ENCODE measurements around the gene WDPCP. TPM values are rescaled to one million over a fixed set of nuclear protein-coding genes. Genes with fewer than 3 reads are reported as not detected.

The WDPCP gene
- total and polyA plus RNA-seq, 4 donors, result 1.1 to 7.6 (median 2.7) TPM

- TF ChIP-seq, protein P1, sequence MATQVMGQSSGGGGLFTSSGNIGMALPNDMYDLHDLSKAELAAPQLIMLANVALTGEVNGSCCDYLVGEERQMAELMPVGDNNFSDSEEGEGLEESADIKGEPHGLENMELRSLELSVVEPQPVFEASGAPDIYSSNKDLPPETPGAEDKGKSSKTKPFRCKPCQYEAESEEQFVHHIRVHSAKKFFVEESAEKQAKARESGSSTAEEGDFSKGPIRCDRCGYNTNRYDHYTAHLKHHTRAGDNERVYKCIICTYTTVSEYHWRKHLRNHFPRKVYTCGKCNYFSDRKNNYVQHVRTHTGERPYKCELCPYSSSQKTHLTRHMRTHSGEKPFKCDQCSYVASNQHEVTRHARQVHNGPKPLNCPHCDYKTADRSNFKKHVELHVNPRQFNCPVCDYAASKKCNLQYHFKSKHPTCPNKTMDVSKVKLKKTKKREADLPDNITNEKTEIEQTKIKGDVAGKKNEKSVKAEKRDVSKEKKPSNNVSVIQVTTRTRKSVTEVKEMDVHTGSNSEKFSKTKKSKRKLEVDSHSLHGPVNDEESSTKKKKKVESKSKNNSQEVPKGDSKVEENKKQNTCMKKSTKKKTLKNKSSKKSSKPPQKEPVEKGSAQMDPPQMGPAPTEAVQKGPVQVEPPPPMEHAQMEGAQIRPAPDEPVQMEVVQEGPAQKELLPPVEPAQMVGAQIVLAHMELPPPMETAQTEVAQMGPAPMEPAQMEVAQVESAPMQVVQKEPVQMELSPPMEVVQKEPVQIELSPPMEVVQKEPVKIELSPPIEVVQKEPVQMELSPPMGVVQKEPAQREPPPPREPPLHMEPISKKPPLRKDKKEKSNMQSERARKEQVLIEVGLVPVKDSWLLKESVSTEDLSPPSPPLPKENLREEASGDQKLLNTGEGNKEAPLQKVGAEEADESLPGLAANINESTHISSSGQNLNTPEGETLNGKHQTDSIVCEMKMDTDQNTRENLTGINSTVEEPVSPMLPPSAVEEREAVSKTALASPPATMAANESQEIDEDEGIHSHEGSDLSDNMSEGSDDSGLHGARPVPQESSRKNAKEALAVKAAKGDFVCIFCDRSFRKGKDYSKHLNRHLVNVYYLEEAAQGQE (IDR thresholded peaks at IDR 0.05), result no peak
- TF ChIP-seq TAF1 (conservative IDR thresholded peaks at IDR 0.05) (no peak), MAX (IDR thresholded peaks at IDR 0.05) (no peak), YY1 (IDR thresholded peaks at IDR 0.05) (no peak), HNF4G (IDR thresholded peaks at IDR 0.05) (no peak), RAD21 (IDR thresholded peaks at IDR 0.05) (no peak), FOXA2 (IDR thresholded peaks at IDR 0.05) (no peak), GABPA (IDR thresholded peaks at IDR 0.05 in 1 of 2, conservative IDR thresholded peaks at IDR 0.05 in 1 of 2) (no peak), RXRA (IDR thresholded peaks at IDR 0.05) (no peak), SP1 (IDR thresholded peaks at IDR 0.05) (no peak), NR2F2 (IDR thresholded peaks at IDR 0.05) (no peak), FOXA1 (IDR thresholded peaks at IDR 0.05) (no peak)
Observed at GRCh38 chr2:63514781-63515180, 73.5 kb downstream of the WDPCP start (continued).

- H3K9ac ChIP-seq (ENCODE audit: low read depth in 1 of 2, low read length in 2 of 2), result no peak overlapping the region
- no peak overlapping the region for H3K27ac ChIP-seq (ENCODE audit: low read depth in 1 of 2, low read length in 2 of 2)
- WGBS, result 90% methylated on average over 2 of the region's 2 CpGs
- H3K9me3 ChIP-seq (ENCODE audit: control insufficient read depth in 4 of 4, low read length in 3 of 4), result no peaks in the 10 kb centered on the region
- TF ChIP-seq, protein P2, sequence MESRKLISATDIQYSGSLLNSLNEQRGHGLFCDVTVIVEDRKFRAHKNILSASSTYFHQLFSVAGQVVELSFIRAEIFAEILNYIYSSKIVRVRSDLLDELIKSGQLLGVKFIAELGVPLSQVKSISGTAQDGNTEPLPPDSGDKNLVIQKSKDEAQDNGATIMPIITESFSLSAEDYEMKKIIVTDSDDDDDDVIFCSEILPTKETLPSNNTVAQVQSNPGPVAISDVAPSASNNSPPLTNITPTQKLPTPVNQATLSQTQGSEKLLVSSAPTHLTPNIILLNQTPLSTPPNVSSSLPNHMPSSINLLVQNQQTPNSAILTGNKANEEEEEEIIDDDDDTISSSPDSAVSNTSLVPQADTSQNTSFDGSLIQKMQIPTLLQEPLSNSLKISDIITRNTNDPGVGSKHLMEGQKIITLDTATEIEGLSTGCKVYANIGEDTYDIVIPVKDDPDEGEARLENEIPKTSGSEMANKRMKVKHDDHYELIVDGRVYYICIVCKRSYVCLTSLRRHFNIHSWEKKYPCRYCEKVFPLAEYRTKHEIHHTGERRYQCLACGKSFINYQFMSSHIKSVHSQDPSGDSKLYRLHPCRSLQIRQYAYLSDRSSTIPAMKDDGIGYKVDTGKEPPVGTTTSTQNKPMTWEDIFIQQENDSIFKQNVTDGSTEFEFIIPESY (IDR thresholded peaks at IDR 0.05), result no peak
- TF ChIP-seq RXRA (IDR thresholded peaks at IDR 0.05), result no peak
- no peak for TF ChIP-seq MAX (IDR thresholded peaks at IDR 0.05)
- no peak for TF ChIP-seq YY1 (IDR thresholded peaks at IDR 0.05)
- TF ChIP-seq FOXA1 (IDR thresholded peaks at IDR 0.05), result no peak
- TF ChIP-seq RAD21 (IDR thresholded peaks at IDR 0.05), result no peak
- TF ChIP-seq, protein P1 (IDR thresholded peaks at IDR 0.05), result no peak
- TF ChIP-seq, protein P3, sequence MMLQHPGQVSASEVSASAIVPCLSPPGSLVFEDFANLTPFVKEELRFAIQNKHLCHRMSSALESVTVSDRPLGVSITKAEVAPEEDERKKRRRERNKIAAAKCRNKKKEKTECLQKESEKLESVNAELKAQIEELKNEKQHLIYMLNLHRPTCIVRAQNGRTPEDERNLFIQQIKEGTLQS (IDR thresholded peaks at IDR 0.05), result no peak
- TF ChIP-seq FOXA2 (IDR thresholded peaks at IDR 0.05), result no peak
- no peak for TF ChIP-seq NR2F2 (IDR thresholded peaks at IDR 0.05)
- TF ChIP-seq SP1 (IDR thresholded peaks at IDR 0.05), result no peak
- TF ChIP-seq TAF1 (conservative IDR thresholded peaks at IDR 0.05), result no peak
- no peak for TF ChIP-seq HNF4G (IDR thresholded peaks at IDR 0.05)
- no peak for TF ChIP-seq GABPA (IDR thresholded peaks at IDR 0.05 in 1 of 2, conservative IDR thresholded peaks at IDR 0.05 in 1 of 2)
- no peak for TF ChIP-seq HNF4A (conservative IDR thresholded peaks at IDR 0.05)
- H3K27me3 ChIP-seq (ENCODE audit: control insufficient read depth in 4 of 4, insufficient read depth in 4 of 4, low read length in 3 of 4), result no peaks in the 10 kb centered on the region
- H3K4me3 ChIP-seq (ENCODE audit: low read depth in 1 of 3, low read length in 3 of 3), result no peak overlapping the region
- no peaks in the 10 kb centered on the region for H3K4me1 ChIP-seq (ENCODE audit: control insufficient read depth in 4 of 4, insufficient read depth in 4 of 4, low read length in 3 of 4)
- no peak for DNase-seq (ENCODE audit: low spot score)
- H3K36me3 ChIP-seq (ENCODE audit: control insufficient read depth in 4 of 4, insufficient read depth in 3 of 4, low read depth in 1 of 4, low read length in 3 of 4), result no peaks in the 10 kb centered on the region
Observed at GRCh38 chr2:63514237-63514716, 74.0 kb downstream of the WDPCP start.
